HCT116 (cell line): ENCODE measurements around the gene BRIP1. TPM values are rescaled to one million over a fixed set of nuclear protein-coding genes. Genes with fewer than 3 reads are reported as not detected.

Experiments
- ATAC-seq: fragments of 200-7000 bp; cut with Tn5 transposase; 2 replicates; pipeline ENCODE4 v1.9.1; 2020; ENCODE audit warnings: mild to moderate bottlenecking, moderate library complexity
- BruUV-seq: library from RNA; stranded (reverse); fragments of 400-500 nt; replicated peaks from 2 replicates; lab custom pipeline; 2021; lab: Mats Ljungman, UMichigan
- CTCF ChIA-PET: fragments of 300-600 bp; sonication (Branson Sonifier 250); formaldehyde crosslinking; loops from one replicate; lab custom pipeline; 2021; ENCODE audit warnings: antibody characterized with exemption; lab: Charles Lee
- POLR2A ChIA-PET: fragments of 300-600, 350-600 bp; sonication (Branson Sonifier 250); formaldehyde crosslinking; loops from one replicate; lab custom pipeline; 2021; ENCODE audit warnings: antibody characterized with exemption; lab: Charles Lee
- RAD21 ChIA-PET, 2 experiments: fragments of 300-600 bp; sonication (Branson Sonifier 250); formaldehyde crosslinking; loops; one replicate each; lab custom pipeline; 2023; ENCODE audit warnings: low total read pairs in 2 of 2; ENCODE audit not compliant: uncharacterized antibody in 2 of 2, unreplicated experiment in 2 of 2, low non-redundant PET in 1 of 2; lab: Charles Lee
- DNase-seq: peaks from one replicate; pipeline ENCODE4 v3.0.0-alpha.2; 2010; ENCODE audit warnings: low read depth, low spot score
- H2AFZ ChIP-seq: fragments of 200-600 bp; shearing (Covaris generic), sonication (generic); 2 replicates; pipeline ENCODE4 v1.6.1; 2017; ENCODE audit warnings: low read depth, mixed run types, mixed read lengths, antibody characterized with exemption, low read length; ENCODE audit not compliant: poor library complexity, severe bottlenecking
- H3K27ac ChIP-seq: 2 replicates; pipeline ENCODE4 v1.5.1; 2012; ENCODE audit warnings: low read depth, low read length
- H3K27me3 ChIP-seq: fragments of 200-600 bp; sonication (generic); 2 replicates; pipeline ENCODE4 v1.6.1; 2016; ENCODE audit warnings: mixed run types, low read length, mixed read lengths; ENCODE audit not compliant: insufficient read depth
- H3K36me3 ChIP-seq, 2 experiments: fragments of 200-500 bp in 1 of 2; fragments of 200-600 bp in 1 of 2; sonication (Bioruptor generic) in 1 of 2; sonication (generic) in 1 of 2; 2 replicates each; pipeline versions ENCODE4 v1.5.1 to v1.6.1; 2014 to 2016; ENCODE audit warnings: low read length in 2 of 2, inconsistent platforms in 1 of 2, mixed read lengths in 1 of 2, mixed run types in 1 of 2; ENCODE audit not compliant: insufficient read depth in 2 of 2, control insufficient read depth in 1 of 2
- H3K4me1 ChIP-seq, 2 experiments: fragments of 200-600 bp in 1 of 2; sonication (generic) in 1 of 2; 2 replicates each; pipeline versions ENCODE4 v1.5.1 to v1.6.1; 2012 to 2017; ENCODE audit warnings: low read length in 2 of 2, inconsistent platforms in 1 of 2, mild to moderate bottlenecking in 1 of 2, mixed read lengths in 1 of 2, mixed run types in 1 of 2, moderate library complexity in 1 of 2; ENCODE audit not compliant: insufficient read depth in 2 of 2, control insufficient read depth in 1 of 2
- H3K4me2 ChIP-seq: fragments of 200-600 bp; sonication (generic); 2 replicates; pipeline ENCODE4 v1.6.1; 2017; ENCODE audit warnings: mixed run types, low read length, mixed read lengths
- H3K4me3 ChIP-seq, 2 experiments: fragments of 200-600 bp in 1 of 2; sonication (generic) in 1 of 2; replicated peaks in 1 of 2; 2 replicates each; pipeline ENCODE4 v1.5.1; 2011 to 2016; ENCODE audit warnings: low read length in 2 of 2, control low read depth in 1 of 2, low read depth in 1 of 2, mild to moderate bottlenecking in 1 of 2, mixed read lengths in 1 of 2, mixed run types in 1 of 2
- H3K79me2 ChIP-seq: fragments of 200-600 bp; sonication (generic); 2 replicates; pipeline ENCODE4 v1.6.1; 2017; ENCODE audit warnings: mild to moderate bottlenecking, mixed run types, low read length, moderate library complexity, mixed read lengths; ENCODE audit not compliant: insufficient read depth
- H3K9ac ChIP-seq: fragments of 200-600 bp; sonication (generic); 2 replicates; pipeline ENCODE4 v1.6.1; 2016; ENCODE audit warnings: low read length, mixed read lengths
- H3K9me2 ChIP-seq: fragments of 200-600 bp; sonication (generic), shearing (Covaris generic); 2 replicates; pipeline ENCODE4 v1.6.1; 2017; ENCODE audit warnings: mixed run types, mild to moderate bottlenecking, moderate library complexity; ENCODE audit not compliant: insufficient read depth
- H3K9me3 ChIP-seq, 2 experiments: fragments of 200-500 bp in 1 of 2; fragments of 200-600 bp in 1 of 2; sonication (Bioruptor generic) in 1 of 2; sonication (generic) in 1 of 2; 2 replicates each; pipeline ENCODE4 v1.6.1; 2014 to 2017; ENCODE audit warnings: low read length in 2 of 2, mixed read lengths in 2 of 2, inconsistent platforms in 1 of 2, low read depth in 1 of 2, mild to moderate bottlenecking in 1 of 2, mixed run types in 1 of 2, moderate library complexity in 1 of 2; ENCODE audit not compliant: control insufficient read depth in 1 of 2, insufficient read depth in 1 of 2
- H4K20me1 ChIP-seq: fragments of 200-600 bp; sonication (generic), shearing (Covaris generic); 2 replicates; pipeline ENCODE4 v1.6.1; 2017; ENCODE audit warnings: mixed run types, mild to moderate bottlenecking, moderate library complexity; ENCODE audit not compliant: insufficient read depth
- CBX3 ChIP-seq: IDR thresholded peaks from 2 replicates; pipeline ENCODE4 v1.6.1; 2012; ENCODE audit warnings: low read depth
- CEBPB ChIP-seq: IDR thresholded peaks from 2 replicates; pipeline ENCODE4 v1.6.1; 2012; ENCODE audit warnings: low read depth
- EZH2 ChIP-seq: fragments of 200-600 bp; sonication (generic); IDR thresholded peaks from 2 replicates; pipeline ENCODE4 v1.6.1; 2017; ENCODE audit warnings: antibody characterized with exemption, mixed run types
- JUND ChIP-seq: IDR thresholded peaks from 2 replicates; pipeline ENCODE4 v1.6.1; 2012
- POLR2A ChIP-seq: IDR thresholded peaks from 2 replicates; pipeline ENCODE4 v1.7.0; 2011; ENCODE audit warnings: borderline replicate concordance; ENCODE audit not compliant: insufficient read depth, insufficient read length; ENCODE audit errors: extremely low read depth
- POLR2AphosphoS5 ChIP-seq: IDR thresholded peaks from 2 replicates; pipeline ENCODE4 v1.6.1; 2011; ENCODE audit warnings: mild to moderate bottlenecking, low read depth, low read length, moderate library complexity
- SRF ChIP-seq: IDR thresholded peaks from 2 replicates; pipeline ENCODE4 v1.6.1; 2012; ENCODE audit warnings: low read depth
- YY1 ChIP-seq: IDR thresholded peaks from 2 replicates; pipeline ENCODE4 v1.6.1; 2011; ENCODE audit warnings: low read length, low read depth, moderate library complexity, mild to moderate bottlenecking; ENCODE audit not compliant: insufficient replicate concordance; ENCODE audit errors: extremely low read depth
- ZFX ChIP-seq: fragments of 450-650 bp; IDR thresholded peaks from 2 replicates; pipeline ENCODE4 v1.6.1; 2017
- ZNF274 ChIP-seq: fragments of 200-500 bp; sonication (Bioruptor generic); IDR thresholded peaks from 2 replicates; pipeline ENCODE4 v1.6.1; 2014; ENCODE audit warnings: mild to moderate bottlenecking, low read depth, low read length, inconsistent platforms
- intact Hi-C: fragments of 100-400 bp; cut with micrococcal nuclease; formaldehyde crosslinking; loops from 2 replicates; pipeline ENCODE4 v1.10.0; 2022
- total RNA-seq: library from RNA; stranded (reverse); gene quantifications from one replicate; pipeline ENCODE4 v1.2.1, GENCODE V29; 2021; ENCODE audit not compliant: unreplicated experiment
- TF ChIP-seq, protein P1 (sequence below): IDR thresholded peaks from 2 replicates; pipeline ENCODE4 v1.6.1; 2012; ENCODE audit warnings: low read depth
- TF ChIP-seq, protein P2 (sequence below): IDR thresholded peaks from 2 replicates; pipeline ENCODE4 v1.6.1; 2012
- TF ChIP-seq, protein P3 (sequence below): IDR thresholded peaks from 2 replicates; pipeline ENCODE4 v1.6.1; 2011; ENCODE audit warnings: mild to moderate bottlenecking, low read length, moderate library complexity; ENCODE audit not compliant: insufficient replicate concordance; ENCODE audit errors: extremely low read depth
- TF ChIP-seq, protein P4 (sequence below): IDR thresholded peaks from 2 replicates; pipeline ENCODE4 v1.6.1; 2012

The BRIP1 gene
- total RNA-seq, 1 experiment from 2014 or later = 22.2 TPM

DNA sequence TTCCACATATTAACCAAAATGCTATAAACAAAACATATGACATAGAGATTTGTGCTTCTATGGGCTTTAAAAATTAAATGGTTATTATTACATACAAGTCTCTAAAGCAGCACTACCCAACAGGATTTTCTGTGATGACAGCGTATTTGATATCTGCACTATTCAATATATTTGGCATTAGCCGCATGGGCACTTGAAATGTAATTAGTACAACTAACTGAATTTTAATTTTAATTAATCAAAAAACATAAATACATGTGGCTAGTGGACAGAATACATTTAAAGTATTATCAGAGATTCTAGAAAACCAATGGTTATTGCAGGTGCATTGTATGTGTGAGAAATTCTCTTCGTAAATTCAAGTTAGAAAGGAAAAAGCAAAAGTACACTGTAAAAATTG, 45.9 kb downstream of the BRIP1 start:
- POLR2A ChIA-PET = no interaction called here
- no peaks in the 10 kb centered on the region; the same call in 1 of the 2 replicates for H3K79me2 ChIP-seq
- H3K36me3 ChIP-seq = peaks cover 0 to 8% of the 10 kb centered on the region in 2 experiments; a peak in 1 of 4 replicates
- no peaks in the 10 kb centered on the region for H3K9me3 ChIP-seq
- H3K4me3 ChIP-seq = no peak overlapping the region
- H2AFZ ChIP-seq = no peak overlapping the region
- no peaks in the 10 kb centered on the region for H3K4me1 ChIP-seq
- H3K9me2 ChIP-seq = no peaks in the 10 kb centered on the region
- CTCF ChIA-PET = no interaction called here
- intact Hi-C loops = no loop called here
- no peak for DNase-seq
- H3K27me3 ChIP-seq = no peaks in the 10 kb centered on the region
- TF ChIP-seq ZFX = no peak
- no peak for TF ChIP-seq CEBPB
- no peak for TF ChIP-seq JUND
- TF ChIP-seq POLR2A = no peak
- TF ChIP-seq, protein P1, sequence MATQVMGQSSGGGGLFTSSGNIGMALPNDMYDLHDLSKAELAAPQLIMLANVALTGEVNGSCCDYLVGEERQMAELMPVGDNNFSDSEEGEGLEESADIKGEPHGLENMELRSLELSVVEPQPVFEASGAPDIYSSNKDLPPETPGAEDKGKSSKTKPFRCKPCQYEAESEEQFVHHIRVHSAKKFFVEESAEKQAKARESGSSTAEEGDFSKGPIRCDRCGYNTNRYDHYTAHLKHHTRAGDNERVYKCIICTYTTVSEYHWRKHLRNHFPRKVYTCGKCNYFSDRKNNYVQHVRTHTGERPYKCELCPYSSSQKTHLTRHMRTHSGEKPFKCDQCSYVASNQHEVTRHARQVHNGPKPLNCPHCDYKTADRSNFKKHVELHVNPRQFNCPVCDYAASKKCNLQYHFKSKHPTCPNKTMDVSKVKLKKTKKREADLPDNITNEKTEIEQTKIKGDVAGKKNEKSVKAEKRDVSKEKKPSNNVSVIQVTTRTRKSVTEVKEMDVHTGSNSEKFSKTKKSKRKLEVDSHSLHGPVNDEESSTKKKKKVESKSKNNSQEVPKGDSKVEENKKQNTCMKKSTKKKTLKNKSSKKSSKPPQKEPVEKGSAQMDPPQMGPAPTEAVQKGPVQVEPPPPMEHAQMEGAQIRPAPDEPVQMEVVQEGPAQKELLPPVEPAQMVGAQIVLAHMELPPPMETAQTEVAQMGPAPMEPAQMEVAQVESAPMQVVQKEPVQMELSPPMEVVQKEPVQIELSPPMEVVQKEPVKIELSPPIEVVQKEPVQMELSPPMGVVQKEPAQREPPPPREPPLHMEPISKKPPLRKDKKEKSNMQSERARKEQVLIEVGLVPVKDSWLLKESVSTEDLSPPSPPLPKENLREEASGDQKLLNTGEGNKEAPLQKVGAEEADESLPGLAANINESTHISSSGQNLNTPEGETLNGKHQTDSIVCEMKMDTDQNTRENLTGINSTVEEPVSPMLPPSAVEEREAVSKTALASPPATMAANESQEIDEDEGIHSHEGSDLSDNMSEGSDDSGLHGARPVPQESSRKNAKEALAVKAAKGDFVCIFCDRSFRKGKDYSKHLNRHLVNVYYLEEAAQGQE = no peak
- TF ChIP-seq, protein P2, sequence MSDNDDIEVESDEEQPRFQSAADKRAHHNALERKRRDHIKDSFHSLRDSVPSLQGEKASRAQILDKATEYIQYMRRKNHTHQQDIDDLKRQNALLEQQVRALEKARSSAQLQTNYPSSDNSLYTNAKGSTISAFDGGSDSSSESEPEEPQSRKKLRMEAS = no peak
- TF ChIP-seq EZH2 = no peak
- TF ChIP-seq POLR2AphosphoS5 = no peak
- TF ChIP-seq ZNF274 = no peak
- TF ChIP-seq, protein P3, sequence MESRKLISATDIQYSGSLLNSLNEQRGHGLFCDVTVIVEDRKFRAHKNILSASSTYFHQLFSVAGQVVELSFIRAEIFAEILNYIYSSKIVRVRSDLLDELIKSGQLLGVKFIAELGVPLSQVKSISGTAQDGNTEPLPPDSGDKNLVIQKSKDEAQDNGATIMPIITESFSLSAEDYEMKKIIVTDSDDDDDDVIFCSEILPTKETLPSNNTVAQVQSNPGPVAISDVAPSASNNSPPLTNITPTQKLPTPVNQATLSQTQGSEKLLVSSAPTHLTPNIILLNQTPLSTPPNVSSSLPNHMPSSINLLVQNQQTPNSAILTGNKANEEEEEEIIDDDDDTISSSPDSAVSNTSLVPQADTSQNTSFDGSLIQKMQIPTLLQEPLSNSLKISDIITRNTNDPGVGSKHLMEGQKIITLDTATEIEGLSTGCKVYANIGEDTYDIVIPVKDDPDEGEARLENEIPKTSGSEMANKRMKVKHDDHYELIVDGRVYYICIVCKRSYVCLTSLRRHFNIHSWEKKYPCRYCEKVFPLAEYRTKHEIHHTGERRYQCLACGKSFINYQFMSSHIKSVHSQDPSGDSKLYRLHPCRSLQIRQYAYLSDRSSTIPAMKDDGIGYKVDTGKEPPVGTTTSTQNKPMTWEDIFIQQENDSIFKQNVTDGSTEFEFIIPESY = no peak
- no peak for TF ChIP-seq SRF
- TF ChIP-seq YY1 = no peak
- TF ChIP-seq, protein P4, sequence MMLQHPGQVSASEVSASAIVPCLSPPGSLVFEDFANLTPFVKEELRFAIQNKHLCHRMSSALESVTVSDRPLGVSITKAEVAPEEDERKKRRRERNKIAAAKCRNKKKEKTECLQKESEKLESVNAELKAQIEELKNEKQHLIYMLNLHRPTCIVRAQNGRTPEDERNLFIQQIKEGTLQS = no peak
- TF ChIP-seq CBX3 = no peak
- TF ChIP-seq, all 23 proteins: peak for 0
- no peak for ATAC-seq
- Histone ChIP-seq H3K27ac (no peak overlapping the region), H4K20me1 (no peaks in the 10 kb centered on the region), H3K4me2 (no peak overlapping the region), H3K9ac (no peak overlapping the region)
- BruUV-seq = no TSS peak
- RAD21 ChIA-PET = no interaction called here
